Epithelial cell of proximal tubule (primary cell): ENCODE data around the gene ATG7. TPM values are rescaled to one million over a fixed set of nuclear protein-coding genes. Genes with fewer than 3 reads are reported as not detected.

ENCODE experiments used
- DNase-seq: peaks from one replicate; pipeline ENCODE4 v3.0.0-alpha.2; 2011; ENCODE audit warnings: low read depth
- H3K4me3 ChIP-seq: 2 replicates; pipeline ENCODE4 v1.5.1; 2011; ENCODE audit warnings: low read depth, mild to moderate bottlenecking, low read length
- CTCF ChIP-seq: conservative IDR thresholded peaks from 2 replicates; pipeline ENCODE4 v1.5.1; 2012; ENCODE audit warnings: low read depth, mild to moderate bottlenecking, low read length
- total RNA-seq: library from RNA; depleted of rRNA; stranded (reverse); fragments of >200 nt; gene quantifications from 2 replicates; pipeline ENCODE4 v1.2.3, GENCODE V29; 2015

ATG7 gene
- total RNA-seq, 1 donor from 2014 or later, result 68.5 TPM

- DNase-seq, result no peak
- no peak for TF ChIP-seq CTCF
- H3K4me3 ChIP-seq, result peak overlapping the region; percentile 98
Observed at GRCh38 chr3:11272906-11273574, 843 bp downstream of the ATG7 start.

- no peak overlapping the region for H3K4me3 ChIP-seq
- no peak for TF ChIP-seq CTCF
- DNase-seq, result no peak
Observed at GRCh38 chr3:11273891-11274291, 1.7 kb downstream of the ATG7 start.

GRCh38 chr3:11274566-11275142 is 2.5 kb downstream of the ATG7 start:
- no peak for DNase-seq
- H3K4me3 ChIP-seq, result no peak overlapping the region
- TF ChIP-seq CTCF, result no peak

- TF ChIP-seq CTCF, result no peak
- no peak for DNase-seq
- H3K4me3 ChIP-seq, result no peak overlapping the region
Observed at GRCh38 chr3:11275926-11276325, 3.7 kb downstream of the ATG7 start.

GRCh38 chr3:11276901-11277300 is 4.7 kb downstream of the ATG7 start:
- no peak for TF ChIP-seq CTCF
- no peak for DNase-seq
- no peak overlapping the region for H3K4me3 ChIP-seq

GRCh38 chr3:11282250-11283138 is 10.3 kb downstream of the ATG7 start:
- no peak overlapping the region for H3K4me3 ChIP-seq
- TF ChIP-seq CTCF, result no peak
- no peak for DNase-seq

- no peak for TF ChIP-seq CTCF
- DNase-seq, result no peak
- H3K4me3 ChIP-seq, result no peak overlapping the region
Observed at GRCh38 chr3:11283139-11283475, 10.9 kb downstream of the ATG7 start.
